Liver (tissue), 3 donors: ENCODE data around the gene FAM32A.
"Not testable (repeated sequence)": the region's sequence is repeated elsewhere in the genome, so short reads cannot be mapped to it uniquely, and the experiment has no call there.

Source experiments
- CTCF ChIP-seq: fragments of 150-350 bp; IDR thresholded peaks from 2 replicates; pipeline ENCODE4 v1.5.1; 2017; ENCODE audit warnings: improper control_type of control experiment, low read depth, low read length; ENCODE audit not compliant: missing input control
- GABPA ChIP-seq, 2 donors: IDR thresholded peaks in 1 of 2; conservative IDR thresholded peaks in 1 of 2; 2 replicates each; pipeline ENCODE4 v1.6.1; 2016; ENCODE audit warnings: antibody characterized with exemption in 2 of 2, mild to moderate bottlenecking in 1 of 2, moderate library complexity in 1 of 2
- HNF4G ChIP-seq: IDR thresholded peaks from 2 replicates; pipeline ENCODE4 v1.6.1; 2016; ENCODE audit warnings: antibody characterized with exemption
- JUND ChIP-seq, 2 donors: IDR thresholded peaks; 2 replicates each; pipeline ENCODE4 v1.6.1; 2016; ENCODE audit warnings: antibody characterized with exemption in 2 of 2
- MAX ChIP-seq: IDR thresholded peaks from 2 replicates; pipeline ENCODE4 v1.6.1; 2016; ENCODE audit warnings: antibody characterized with exemption
- NR2F2 ChIP-seq: IDR thresholded peaks from 2 replicates; pipeline ENCODE4 v1.6.1; 2016; ENCODE audit warnings: antibody characterized with exemption
- REST ChIP-seq: IDR thresholded peaks from 2 replicates; pipeline ENCODE4 v1.6.1; 2016; ENCODE audit warnings: antibody characterized with exemption, mild to moderate bottlenecking
- TAF1 ChIP-seq: conservative IDR thresholded peaks from 2 replicates; pipeline ENCODE4 v1.6.1; 2016; ENCODE audit warnings: antibody characterized with exemption, mild to moderate bottlenecking
- ZBTB33 ChIP-seq: IDR thresholded peaks from 2 replicates; pipeline ENCODE4 v1.6.1; 2016; ENCODE audit warnings: antibody characterized with exemption
- donor health status: healthy.
- donor health status: healthy.

- TF ChIP-seq GABPA (IDR thresholded peaks at IDR 0.05 in 1 of 2, conservative IDR thresholded peaks at IDR 0.05 in 1 of 2); CTCF; TAF1; HNF4G; ZBTB33; JUND (IDR thresholded peaks at IDR 0.05); REST; NR2F2; MAX: not testable (repeated sequence)
Observed at GRCh38 chr19:16178866-16179265, 6.3 kb upstream of the FAM32A start.
